Epithelial cell of esophagus (primary cell): Measurements from ENCODE around the gene RASSF7.

ENCODE experiments used
- DNase-seq: peaks from one replicate; pipeline ENCODE4 v3.0.0; 2010; ENCODE audit warnings: low read depth
- H3K4me3 ChIP-seq: 2 replicates; pipeline ENCODE4 v1.5.1; 2011; ENCODE audit warnings: mild to moderate bottlenecking, low read length, control low read depth
- TF ChIP-seq, protein P1 (sequence below): IDR thresholded peaks from 2 replicates; pipeline ENCODE4 v1.5.1; 2011; ENCODE audit warnings: low read depth, mild to moderate bottlenecking, low read length, control low read depth, inconsistent platforms; ENCODE audit not compliant: insufficient read depth; ENCODE audit errors: missing control alignments

RASSF7 gene

DNA sequence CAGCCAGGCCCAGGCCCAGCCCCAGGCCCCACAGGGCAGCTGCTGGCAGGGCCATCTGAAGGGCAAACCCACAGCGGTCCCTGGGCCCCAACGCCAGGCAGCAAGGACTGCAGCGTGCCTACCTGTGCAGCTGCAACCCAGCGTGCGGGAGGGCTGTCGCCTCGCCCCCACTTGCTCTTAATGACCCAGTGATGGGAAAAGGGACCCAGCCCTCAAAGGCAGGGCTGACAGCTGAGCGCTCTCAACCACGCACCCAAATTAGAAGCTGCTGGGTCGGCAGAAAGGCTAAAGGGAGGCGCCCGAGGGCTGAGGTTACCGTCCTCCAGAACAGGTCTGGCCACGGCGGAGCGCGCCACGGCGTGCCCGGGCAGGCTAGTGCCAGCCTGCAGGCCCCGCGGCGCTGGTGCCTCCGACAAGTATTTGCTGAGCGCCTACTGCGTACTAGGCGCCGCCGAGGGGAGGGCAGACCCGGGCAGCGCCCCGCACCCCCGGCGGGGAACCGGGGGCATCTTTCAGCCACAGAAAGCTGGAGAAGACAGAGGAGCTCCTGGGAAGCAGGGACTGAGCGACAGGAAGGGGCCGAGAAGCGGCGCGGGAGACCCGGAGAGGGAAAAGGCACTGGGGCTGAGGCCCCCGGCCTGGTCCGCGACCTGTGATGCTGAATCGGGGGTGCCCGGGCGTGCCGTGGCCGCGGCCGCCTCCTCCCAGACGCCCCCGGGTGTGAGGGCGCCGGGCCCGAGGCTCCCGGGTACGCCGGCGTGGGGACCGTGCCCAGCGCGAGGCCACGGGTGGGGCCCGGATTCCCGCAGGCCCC is 26.2 kb upstream of the RASSF7 start:
- DNase-seq = peak; percentile 97
- TF ChIP-seq, protein P1, sequence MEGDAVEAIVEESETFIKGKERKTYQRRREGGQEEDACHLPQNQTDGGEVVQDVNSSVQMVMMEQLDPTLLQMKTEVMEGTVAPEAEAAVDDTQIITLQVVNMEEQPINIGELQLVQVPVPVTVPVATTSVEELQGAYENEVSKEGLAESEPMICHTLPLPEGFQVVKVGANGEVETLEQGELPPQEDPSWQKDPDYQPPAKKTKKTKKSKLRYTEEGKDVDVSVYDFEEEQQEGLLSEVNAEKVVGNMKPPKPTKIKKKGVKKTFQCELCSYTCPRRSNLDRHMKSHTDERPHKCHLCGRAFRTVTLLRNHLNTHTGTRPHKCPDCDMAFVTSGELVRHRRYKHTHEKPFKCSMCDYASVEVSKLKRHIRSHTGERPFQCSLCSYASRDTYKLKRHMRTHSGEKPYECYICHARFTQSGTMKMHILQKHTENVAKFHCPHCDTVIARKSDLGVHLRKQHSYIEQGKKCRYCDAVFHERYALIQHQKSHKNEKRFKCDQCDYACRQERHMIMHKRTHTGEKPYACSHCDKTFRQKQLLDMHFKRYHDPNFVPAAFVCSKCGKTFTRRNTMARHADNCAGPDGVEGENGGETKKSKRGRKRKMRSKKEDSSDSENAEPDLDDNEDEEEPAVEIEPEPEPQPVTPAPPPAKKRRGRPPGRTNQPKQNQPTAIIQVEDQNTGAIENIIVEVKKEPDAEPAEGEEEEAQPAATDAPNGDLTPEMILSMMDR = no peak
- H3K4me3 ChIP-seq = peak overlapping the region; percentile 76

DNA sequence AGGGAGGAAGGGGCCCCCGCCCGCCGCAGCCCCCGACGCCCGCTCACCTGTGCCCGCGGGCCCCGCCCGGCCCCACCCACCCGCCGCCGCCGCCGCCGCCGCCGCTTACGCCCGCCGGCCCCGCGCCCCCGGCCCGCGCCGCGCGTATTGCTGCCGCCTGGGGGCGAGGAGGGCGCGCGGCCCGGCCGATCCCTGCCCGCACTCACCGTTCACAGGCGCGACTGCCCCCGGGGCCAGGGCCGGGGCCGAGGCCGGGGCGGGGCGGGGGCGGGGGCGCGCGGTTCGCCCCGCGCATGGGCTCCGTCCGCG is 25.6 kb upstream of the RASSF7 start:
- TF ChIP-seq, protein P1 = no peak
- no peak for DNase-seq
- H3K4me3 ChIP-seq = peak overlapping the region; percentile 76

GRCh38 chr11:535519-536454 is 25.0 kb upstream of the RASSF7 start, which contains the start of gene HRAS:
TSS of gene HRAS (minus strand) at chr11:535576.
- peak within 1 kb of the TSS; percentile 76 for H3K4me3 ChIP-seq
- TF ChIP-seq, protein P1 = no peak
- peak; percentile 96 for DNase-seq

DNA sequence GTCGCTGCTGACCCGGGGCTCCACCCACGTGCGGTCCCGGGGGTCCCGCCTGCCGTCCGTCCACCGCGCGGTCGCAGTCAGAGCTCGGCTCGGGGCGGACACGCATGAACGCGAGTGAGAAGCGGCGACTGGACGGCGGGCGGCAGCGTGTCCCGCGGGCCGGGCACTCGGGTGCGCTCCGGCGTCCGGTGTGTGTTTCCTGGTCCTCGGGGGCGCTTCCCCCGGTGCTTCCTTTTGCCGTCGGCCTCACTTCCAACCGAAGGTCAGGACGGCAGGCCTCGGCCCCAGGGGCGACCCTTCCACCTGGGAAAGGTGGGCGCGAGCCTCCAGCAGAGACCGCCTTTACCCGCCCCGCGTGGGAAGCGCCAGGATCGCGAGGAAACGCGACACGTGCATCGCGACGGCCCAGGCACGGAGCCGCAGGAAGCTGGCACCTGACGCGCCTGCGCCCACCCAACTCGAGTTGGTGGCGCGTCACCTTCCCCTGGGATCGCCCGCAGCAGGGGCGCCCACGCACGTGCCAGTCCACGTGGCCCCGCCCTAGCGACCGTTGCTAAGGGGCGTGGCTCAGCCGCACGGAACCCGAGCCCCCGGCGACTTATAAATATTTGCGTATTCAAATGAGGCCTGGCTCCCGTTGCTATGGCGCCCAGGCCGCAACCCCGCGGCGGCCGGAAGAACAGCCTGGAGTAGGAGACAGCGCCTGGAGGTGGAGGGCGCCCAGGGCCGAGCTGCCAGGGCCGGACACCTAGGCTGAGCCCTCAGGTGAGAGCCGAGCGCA is 23.7 kb upstream of the RASSF7 start, which contains the start of gene LRRC56:
TSS of gene LRRC56 (plus strand) at position 687 of the 781 bp plus-strand sequence. CDS start 3,158 bp downstream, outside the sequence.
- peak; percentile 81 for DNase-seq
- TF ChIP-seq, protein P1 = no peak
- H3K4me3 ChIP-seq = peak within 1 kb of the TSS; percentile 34

DNA sequence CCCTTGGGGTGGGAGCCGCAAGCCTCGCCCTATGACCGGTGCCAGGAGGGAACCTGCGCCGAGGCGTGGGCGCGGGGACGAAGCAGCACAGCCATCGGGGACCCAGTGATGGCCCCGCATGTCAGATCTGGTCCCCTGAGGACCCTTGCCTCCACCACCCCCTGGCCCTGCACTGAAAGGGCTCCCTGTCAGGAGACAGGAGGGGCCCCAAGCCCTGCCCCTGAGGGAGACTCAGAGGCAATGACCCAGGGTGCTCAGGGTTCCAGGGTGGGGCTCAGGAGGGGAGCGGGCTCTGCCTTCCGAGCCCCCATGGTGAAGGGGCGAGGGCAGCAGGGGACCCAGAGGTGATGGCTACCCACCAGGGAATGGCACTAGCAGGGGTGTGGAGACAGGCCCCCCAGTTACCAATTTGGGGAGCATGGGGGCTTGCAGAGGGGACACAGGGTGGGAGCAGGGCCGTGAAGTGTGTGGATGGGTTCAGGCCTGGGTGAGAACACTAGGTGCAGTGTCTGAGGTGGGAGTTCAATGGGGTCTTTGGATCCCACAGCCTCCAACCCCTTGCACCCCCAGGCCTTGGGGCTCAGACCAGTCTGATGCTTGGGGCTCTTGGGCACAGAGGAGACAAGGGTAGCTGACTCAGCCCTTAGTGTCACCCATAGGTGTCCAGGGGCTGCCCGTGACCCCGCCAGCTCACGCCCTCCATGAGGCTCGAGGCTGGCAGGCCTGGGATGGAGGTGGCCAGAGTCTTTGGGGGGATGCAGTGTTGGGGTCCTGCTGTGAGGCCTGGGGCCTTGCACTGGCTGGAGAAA is 22.9 kb upstream of the RASSF7 start:
- H3K4me3 ChIP-seq = peak overlapping the region; percentile 16
- TF ChIP-seq, protein P1 = no peak

More for the DNA sequence above, 22.9 kb upstream of the RASSF7 start:
- no peak for DNase-seq
